HEK293 (cell line): Measurements from ENCODE around the gene ADK.

Experiments
- CTCF ChIA-PET: fragments of 350-600 bp; formaldehyde crosslinking; extraction: SDS; loops from one replicate; lab custom pipeline; 2021; ENCODE audit warnings: antibody characterized with exemption; lab: Yijun Ruan, JAX
- POLR2A ChIA-PET: fragments of 300-600 bp; formaldehyde crosslinking; extraction: SDS; loops from one replicate; lab custom pipeline; 2020; ENCODE audit warnings: antibody characterized with exemption, inconsistent platforms; lab: Yijun Ruan, JAX
- H3K27ac ChIP-seq: fragments of 200-500 bp; sonication (Bioruptor generic); 2 replicates; pipeline ENCODE4 v1.5.1; 2014; ENCODE audit warnings: low read depth, low read length, control low read depth, inconsistent platforms; ENCODE audit errors: extremely low read depth
- H3K36me3 ChIP-seq, 2 experiments: fragments of 200-500 bp in 1 of 2; sonication (Bioruptor generic) in 1 of 2; 1 replicate in 1 of 2; 2 replicates in 1 of 2; pipeline ENCODE4 v1.5.1; 2014 to 2017; ENCODE audit warnings: inconsistent platforms in 2 of 2, low read length in 2 of 2; ENCODE audit not compliant: control insufficient read depth in 2 of 2, insufficient read depth in 1 of 2
- H3K4me1 ChIP-seq: fragments of 200-500 bp; sonication (Bioruptor generic); 2 replicates; pipeline ENCODE4 v1.5.1; 2014; ENCODE audit warnings: mild to moderate bottlenecking, low read length, inconsistent platforms; ENCODE audit not compliant: control insufficient read depth, insufficient read depth
- H3K4me3 ChIP-seq: 2 replicates; pipeline ENCODE4 v1.5.1; 2011; ENCODE audit warnings: low read depth, mild to moderate bottlenecking, control low read depth, low read length, moderate library complexity
- H3K9me3 ChIP-seq: fragments of 200-500 bp; sonication (Bioruptor generic); 2 replicates; pipeline ENCODE4 v1.5.1; 2014; ENCODE audit warnings: low read depth, low read length, inconsistent platforms; ENCODE audit not compliant: control insufficient read depth, insufficient read depth
- GFI1B ChIP-seq: fragments of 450-650 bp; formaldehyde crosslinking; IDR thresholded peaks from 2 replicates; pipeline ENCODE4 v1.5.1; 2016; ENCODE audit warnings: missing biosample characterization, missing genetic modification characterization
- GLI2 ChIP-seq: fragments of 450-650 bp; formaldehyde crosslinking; IDR thresholded peaks from 2 replicates; pipeline ENCODE4; 2017; ENCODE audit warnings: missing biosample characterization, missing genetic modification characterization, low read depth, borderline replicate concordance
- HOXC10 ChIP-seq: sonication (generic); formaldehyde crosslinking; IDR thresholded peaks from 2 replicates; pipeline ENCODE4 v1.8.1; 2023; ENCODE audit warnings: mild to moderate bottlenecking, missing genetic modification reagents
- SP2 ChIP-seq: fragments of 450-650 bp; formaldehyde crosslinking; IDR thresholded peaks from 2 replicates; pipeline ENCODE4 v1.5.1; 2016; ENCODE audit warnings: missing biosample characterization, missing genetic modification characterization
- TRIM28 ChIP-seq: IDR thresholded peaks from 2 replicates; pipeline ENCODE4 v1.6.1; 2011; ENCODE audit warnings: low read length, control low read depth, borderline replicate concordance
- ZBTB17 ChIP-seq: fragments of 450-650 bp; formaldehyde crosslinking; IDR thresholded peaks from 2 replicates; pipeline ENCODE4 v1.5.1; 2016; ENCODE audit warnings: missing biosample characterization, missing genetic modification characterization
- ZFP3 ChIP-seq: fragments of 450-650 bp; formaldehyde crosslinking; IDR thresholded peaks from 2 replicates; pipeline ENCODE4 v1.5.1; 2016; ENCODE audit warnings: low read depth, missing biosample characterization, missing genetic modification characterization
- ZFP41 ChIP-seq: fragments of 450-650 bp; formaldehyde crosslinking; IDR thresholded peaks from 2 replicates; pipeline ENCODE4 v1.5.1; 2016; ENCODE audit warnings: missing biosample characterization, missing genetic modification characterization, borderline replicate concordance
- ZNF155 ChIP-seq: fragments of 450-650 bp; formaldehyde crosslinking; IDR thresholded peaks from 2 replicates; pipeline ENCODE4 v1.5.1; 2016; ENCODE audit warnings: missing biosample characterization, missing genetic modification characterization
- ZNF214 ChIP-seq: fragments of 450-650 bp; formaldehyde crosslinking; IDR thresholded peaks from 2 replicates; pipeline ENCODE4 v1.5.1; 2017; ENCODE audit warnings: missing biosample characterization, mild to moderate bottlenecking, missing genetic modification characterization, borderline replicate concordance
- ZNF223 ChIP-seq: fragments of 450-650 bp; formaldehyde crosslinking; IDR thresholded peaks from 2 replicates; pipeline ENCODE4 v1.5.1; 2016; ENCODE audit warnings: missing biosample characterization, missing genetic modification characterization
- ZNF248 ChIP-seq: fragments of 450-650 bp; formaldehyde crosslinking; IDR thresholded peaks from 2 replicates; pipeline ENCODE4 v1.5.1; 2017; ENCODE audit warnings: missing biosample characterization, missing genetic modification characterization
- ZNF266 ChIP-seq: fragments of 450-650 bp; formaldehyde crosslinking; IDR thresholded peaks from 2 replicates; pipeline ENCODE4 v1.5.1; 2016; ENCODE audit warnings: missing biosample characterization, missing genetic modification characterization, low read depth
- ZNF501 ChIP-seq: fragments of 450-650 bp; formaldehyde crosslinking; IDR thresholded peaks from 2 replicates; pipeline ENCODE4 v1.5.1; 2016; ENCODE audit warnings: missing biosample characterization, missing genetic modification characterization
- ZNF621 ChIP-seq: fragments of 450-650 bp; formaldehyde crosslinking; IDR thresholded peaks from 2 replicates; pipeline ENCODE4 v1.5.1; 2017; ENCODE audit warnings: missing biosample characterization, missing genetic modification characterization
- ZNF664 ChIP-seq: fragments of 450-650 bp; formaldehyde crosslinking; IDR thresholded peaks from 2 replicates; pipeline ENCODE4 v1.5.1; 2016; ENCODE audit warnings: missing biosample characterization, missing genetic modification characterization
- ZNF677 ChIP-seq: fragments of 450-650 bp; IDR thresholded peaks from 2 replicates; pipeline ENCODE4 v1.5.0; 2018; ENCODE audit warnings: missing biosample characterization, mild to moderate bottlenecking, missing genetic modification characterization, moderate library complexity
- ZNF843 ChIP-seq: fragments of 450-650 bp; formaldehyde crosslinking; IDR thresholded peaks from 2 replicates; pipeline ENCODE4 v1.5.1; 2016; ENCODE audit warnings: missing biosample characterization, missing genetic modification characterization
- ZSCAN23 ChIP-seq: fragments of 450-650 bp; formaldehyde crosslinking; IDR thresholded peaks from 2 replicates; pipeline ENCODE4 v1.5.1; 2016; ENCODE audit warnings: missing biosample characterization, missing genetic modification characterization
- TF ChIP-seq, protein P1 (sequence below): fragments of 450-650 bp; formaldehyde crosslinking; IDR thresholded peaks from 2 replicates; pipeline ENCODE4 v1.5.1; 2016; ENCODE audit warnings: missing biosample characterization, missing genetic modification characterization
- TF ChIP-seq, protein P2 (sequence below): fragments of 450-650 bp; formaldehyde crosslinking; IDR thresholded peaks from 2 replicates; pipeline ENCODE4 v1.5.1; 2016; ENCODE audit warnings: missing biosample characterization, missing genetic modification characterization
- TF ChIP-seq, protein P3 (sequence below): fragments of 450-650 bp; formaldehyde crosslinking; IDR thresholded peaks from 2 replicates; pipeline ENCODE4 v1.5.1; 2017; ENCODE audit warnings: missing biosample characterization, missing genetic modification characterization
- TF ChIP-seq, protein P4 (sequence below): fragments of 450-650 bp; formaldehyde crosslinking; IDR thresholded peaks from 2 replicates; pipeline ENCODE4 v1.5.1; 2016; ENCODE audit warnings: missing biosample characterization, missing genetic modification characterization
- TF ChIP-seq, protein P5 (sequence below): fragments of 450-650 bp; formaldehyde crosslinking; IDR thresholded peaks from 2 replicates; pipeline ENCODE4 v1.5.1; 2017; ENCODE audit warnings: missing biosample characterization, missing genetic modification characterization
- TF ChIP-seq, protein P6 (sequence below): fragments of 450-650 bp; formaldehyde crosslinking; IDR thresholded peaks from 2 replicates; pipeline ENCODE4 v1.5.1; 2016; ENCODE audit warnings: missing biosample characterization, missing genetic modification characterization
- TF ChIP-seq, protein P7 (sequence below): fragments of 450-650 bp; formaldehyde crosslinking; IDR thresholded peaks from 2 replicates; pipeline ENCODE4 v1.5.1; 2017; ENCODE audit warnings: missing biosample characterization, mild to moderate bottlenecking, missing genetic modification characterization, moderate library complexity

Gene ADK

DNA sequence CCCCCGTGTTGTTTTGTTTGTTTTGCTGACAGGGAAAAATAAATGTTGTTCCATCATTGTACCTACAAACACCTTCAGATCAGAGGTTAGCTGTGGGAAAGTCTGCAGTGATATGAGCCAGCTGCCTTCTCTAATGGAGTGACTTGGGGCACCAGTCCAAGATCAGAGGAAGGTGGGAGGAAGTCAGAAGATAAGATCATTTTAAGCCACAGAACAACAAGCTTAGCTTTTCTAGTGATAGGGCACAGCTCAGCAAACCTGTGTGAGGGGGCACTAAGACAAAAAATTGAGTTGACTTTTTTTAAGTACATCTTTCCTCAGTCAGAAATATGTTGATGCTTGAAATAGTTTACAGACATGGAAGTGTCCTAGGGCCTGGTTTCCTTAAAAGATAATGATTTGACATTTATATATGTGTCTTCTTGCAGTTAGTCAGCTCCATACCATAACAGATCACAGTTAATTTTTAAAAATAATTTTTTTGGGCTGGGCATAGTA lies 435.1 kb downstream of the ADK start (continued):
- TF ChIP-seq, protein P1, sequence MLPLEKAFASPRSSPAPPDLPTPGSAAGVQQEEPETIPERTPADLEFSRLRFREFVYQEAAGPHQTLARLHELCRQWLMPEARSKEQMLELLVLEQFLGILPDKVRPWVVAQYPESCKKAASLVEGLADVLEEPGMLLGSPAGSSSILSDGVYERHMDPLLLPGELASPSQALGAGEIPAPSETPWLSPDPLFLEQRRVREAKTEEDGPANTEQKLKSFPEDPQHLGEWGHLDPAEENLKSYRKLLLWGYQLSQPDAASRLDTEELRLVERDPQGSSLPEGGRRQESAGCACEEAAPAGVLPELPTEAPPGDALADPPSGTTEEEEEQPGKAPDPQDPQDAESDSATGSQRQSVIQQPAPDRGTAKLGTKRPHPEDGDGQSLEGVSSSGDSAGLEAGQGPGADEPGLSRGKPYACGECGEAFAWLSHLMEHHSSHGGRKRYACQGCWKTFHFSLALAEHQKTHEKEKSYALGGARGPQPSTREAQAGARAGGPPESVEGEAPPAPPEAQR (tag by site-specific recombination): no peak

DNA sequence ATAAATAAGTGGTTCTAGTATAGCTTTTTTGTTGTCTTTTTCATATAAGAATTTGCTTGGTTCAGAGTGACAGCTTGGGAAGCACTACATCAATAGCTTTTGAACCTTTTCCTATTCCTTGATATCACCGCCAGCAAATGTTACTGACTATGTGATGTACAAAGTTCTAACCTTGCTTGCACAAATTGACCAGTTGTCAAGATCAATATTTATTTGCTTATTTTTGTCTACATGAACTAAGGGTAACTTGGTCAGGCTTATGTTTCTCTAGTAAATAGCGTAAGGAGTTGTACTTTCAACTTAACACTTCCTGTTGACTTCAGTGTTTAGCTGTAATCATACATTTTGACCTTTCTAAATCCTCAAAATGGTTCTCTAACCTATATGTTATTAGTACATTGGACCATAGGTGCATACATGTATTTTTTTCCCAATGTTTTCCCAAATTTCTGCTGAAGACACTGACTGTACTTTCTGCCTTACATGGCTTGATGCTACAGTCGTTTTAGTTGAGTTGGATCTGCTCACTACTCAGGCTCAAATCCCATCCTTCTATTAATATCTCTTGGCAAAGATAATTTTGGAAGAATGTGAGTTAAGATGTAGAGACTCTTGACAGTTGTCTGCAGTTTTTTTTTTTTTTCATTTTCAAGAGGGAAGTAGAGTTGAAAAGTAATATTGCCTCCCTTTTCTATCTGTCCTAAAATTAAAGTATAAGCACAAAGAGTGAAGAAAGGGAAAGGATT lies 436.3 kb downstream of the ADK start:
- no peak overlapping the region for H3K27ac ChIP-seq
- CTCF ChIA-PET: no interaction called here

DNA sequence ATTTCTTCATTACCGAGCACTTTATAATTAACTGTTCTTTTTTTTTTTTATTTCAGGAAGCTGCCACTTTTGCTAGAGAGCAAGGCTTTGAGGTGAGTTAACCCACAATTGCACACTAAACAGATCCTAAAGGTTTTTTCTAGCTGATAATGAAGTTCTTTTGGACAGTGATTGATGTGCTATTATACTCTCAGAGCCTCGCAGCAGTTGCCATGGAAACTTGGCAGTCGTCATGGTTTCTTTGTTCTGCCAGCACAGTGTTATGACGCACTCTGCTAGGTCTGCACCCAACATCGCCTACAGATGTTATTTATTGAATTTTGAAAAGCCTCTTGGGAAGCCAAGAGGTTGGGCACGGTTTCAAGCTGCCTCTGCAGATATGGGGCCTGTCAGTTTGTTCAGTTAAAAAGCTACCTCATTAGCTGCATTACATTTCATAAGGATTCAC lies 438.2 kb downstream of the ADK start:
- H3K36me3 ChIP-seq: no peaks in the 10 kb centered on the region
- no peak overlapping the region for H3K27ac ChIP-seq
- peaks cover 25% of the 10 kb centered on the region for H3K4me1 ChIP-seq
- ChIA-PET POLR2A (no interaction called here), CTCF (no interaction called here)
- H3K9me3 ChIP-seq: no peaks in the 10 kb centered on the region
- H3K4me3 ChIP-seq: no peak overlapping the region
- TF ChIP-seq ZNF621 (tag by site-specific recombination) (no peak), ZFP41 (tag by site-specific recombination) (no peak), ZNF266 (tag by site-specific recombination) (no peak), ZNF223 (tag by site-specific recombination) (no peak), SP2 (tag by site-specific recombination) (peak; percentile 28), ZFP3 (no peak), ZNF843 (tag by site-specific recombination) (peak; percentile 82), ZNF214 (tag by site-specific recombination) (no peak)
- TF ChIP-seq, protein P2, sequence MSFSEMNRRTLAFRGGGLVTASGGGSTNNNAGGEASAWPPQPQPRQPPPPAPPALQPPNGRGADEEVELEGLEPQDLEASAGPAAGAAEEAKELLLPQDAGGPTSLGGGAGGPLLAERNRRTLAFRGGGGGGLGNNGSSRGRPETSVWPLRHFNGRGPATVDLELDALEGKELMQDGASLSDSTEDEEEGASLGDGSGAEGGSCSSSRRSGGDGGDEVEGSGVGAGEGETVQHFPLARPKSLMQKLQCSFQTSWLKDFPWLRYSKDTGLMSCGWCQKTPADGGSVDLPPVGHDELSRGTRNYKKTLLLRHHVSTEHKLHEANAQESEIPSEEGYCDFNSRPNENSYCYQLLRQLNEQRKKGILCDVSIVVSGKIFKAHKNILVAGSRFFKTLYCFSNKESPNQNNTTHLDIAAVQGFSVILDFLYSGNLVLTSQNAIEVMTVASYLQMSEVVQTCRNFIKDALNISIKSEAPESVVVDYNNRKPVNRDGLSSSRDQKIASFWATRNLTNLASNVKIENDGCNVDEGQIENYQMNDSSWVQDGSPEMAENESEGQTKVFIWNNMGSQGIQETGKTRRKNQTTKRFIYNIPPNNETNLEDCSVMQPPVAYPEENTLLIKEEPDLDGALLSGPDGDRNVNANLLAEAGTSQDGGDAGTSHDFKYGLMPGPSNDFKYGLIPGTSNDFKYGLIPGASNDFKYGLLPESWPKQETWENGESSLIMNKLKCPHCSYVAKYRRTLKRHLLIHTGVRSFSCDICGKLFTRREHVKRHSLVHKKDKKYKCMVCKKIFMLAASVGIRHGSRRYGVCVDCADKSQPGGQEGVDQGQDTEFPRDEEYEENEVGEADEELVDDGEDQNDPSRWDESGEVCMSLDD (tag by site-specific recombination): no peak
- TF ChIP-seq, protein P3, sequence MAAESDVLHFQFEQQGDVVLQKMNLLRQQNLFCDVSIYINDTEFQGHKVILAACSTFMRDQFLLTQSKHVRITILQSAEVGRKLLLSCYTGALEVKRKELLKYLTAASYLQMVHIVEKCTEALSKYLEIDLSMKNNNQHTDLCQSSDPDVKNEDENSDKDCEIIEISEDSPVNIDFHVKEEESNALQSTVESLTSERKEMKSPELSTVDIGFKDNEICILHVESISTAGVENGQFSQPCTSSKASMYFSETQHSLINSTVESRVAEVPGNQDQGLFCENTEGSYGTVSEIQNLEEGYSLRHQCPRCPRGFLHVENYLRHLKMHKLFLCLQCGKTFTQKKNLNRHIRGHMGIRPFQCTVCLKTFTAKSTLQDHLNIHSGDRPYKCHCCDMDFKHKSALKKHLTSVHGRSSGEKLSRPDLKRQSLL: no peak

More for the DNA sequence above, 436.3 kb downstream of the ADK start:
- POLR2A ChIA-PET: no interaction called here
- H3K4me1 ChIP-seq: peaks cover 25% of the 10 kb centered on the region
- H3K4me3 ChIP-seq: no peak overlapping the region
- TF ChIP-seq, protein P4, sequence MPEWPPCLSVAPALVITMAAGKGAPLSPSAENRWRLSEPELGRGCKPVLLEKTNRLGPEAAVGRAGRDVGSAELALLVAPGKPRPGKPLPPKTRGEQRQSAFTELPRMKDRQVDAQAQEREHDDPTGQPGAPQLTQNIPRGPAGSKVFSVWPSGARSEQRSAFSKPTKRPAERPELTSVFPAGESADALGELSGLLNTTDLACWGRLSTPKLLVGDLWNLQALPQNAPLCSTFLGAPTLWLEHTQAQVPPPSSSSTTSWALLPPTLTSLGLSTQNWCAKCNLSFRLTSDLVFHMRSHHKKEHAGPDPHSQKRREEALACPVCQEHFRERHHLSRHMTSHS (tag by site-specific recombination): no peak
- TF ChIP-seq ZNF248: no peak
- TF ChIP-seq TRIM28: no peak
- TF ChIP-seq GFI1B: no peak
- no peak for TF ChIP-seq ZNF155 (tag by site-specific recombination)
- no peak for TF ChIP-seq ZSCAN23 (tag by site-specific recombination)
- no peak for TF ChIP-seq ZNF677 (tag by site-specific recombination)
- no peak for TF ChIP-seq HOXC10 (CRISPR knock-in tag)
- TF ChIP-seq, protein P5, sequence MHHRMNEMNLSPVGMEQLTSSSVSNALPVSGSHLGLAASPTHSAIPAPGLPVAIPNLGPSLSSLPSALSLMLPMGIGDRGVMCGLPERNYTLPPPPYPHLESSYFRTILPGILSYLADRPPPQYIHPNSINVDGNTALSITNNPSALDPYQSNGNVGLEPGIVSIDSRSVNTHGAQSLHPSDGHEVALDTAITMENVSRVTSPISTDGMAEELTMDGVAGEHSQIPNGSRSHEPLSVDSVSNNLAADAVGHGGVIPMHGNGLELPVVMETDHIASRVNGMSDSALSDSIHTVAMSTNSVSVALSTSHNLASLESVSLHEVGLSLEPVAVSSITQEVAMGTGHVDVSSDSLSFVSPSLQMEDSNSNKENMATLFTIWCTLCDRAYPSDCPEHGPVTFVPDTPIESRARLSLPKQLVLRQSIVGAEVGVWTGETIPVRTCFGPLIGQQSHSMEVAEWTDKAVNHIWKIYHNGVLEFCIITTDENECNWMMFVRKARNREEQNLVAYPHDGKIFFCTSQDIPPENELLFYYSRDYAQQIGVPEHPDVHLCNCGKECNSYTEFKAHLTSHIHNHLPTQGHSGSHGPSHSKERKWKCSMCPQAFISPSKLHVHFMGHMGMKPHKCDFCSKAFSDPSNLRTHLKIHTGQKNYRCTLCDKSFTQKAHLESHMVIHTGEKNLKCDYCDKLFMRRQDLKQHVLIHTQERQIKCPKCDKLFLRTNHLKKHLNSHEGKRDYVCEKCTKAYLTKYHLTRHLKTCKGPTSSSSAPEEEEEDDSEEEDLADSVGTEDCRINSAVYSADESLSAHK (tag by site-specific recombination): no peak
- TF ChIP-seq, protein P6, sequence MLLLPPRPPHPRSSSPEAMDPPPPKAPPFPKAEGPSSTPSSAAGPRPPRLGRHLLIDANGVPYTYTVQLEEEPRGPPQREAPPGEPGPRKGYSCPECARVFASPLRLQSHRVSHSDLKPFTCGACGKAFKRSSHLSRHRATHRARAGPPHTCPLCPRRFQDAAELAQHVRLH (tag by site-specific recombination): no peak
- no peak for TF ChIP-seq ZNF501 (tag by site-specific recombination)
- TF ChIP-seq ZNF223 (tag by site-specific recombination): no peak
- TF ChIP-seq ZBTB17: no peak
- no peak for TF ChIP-seq GLI2 (tag by site-specific recombination)
- TF ChIP-seq, protein P7, sequence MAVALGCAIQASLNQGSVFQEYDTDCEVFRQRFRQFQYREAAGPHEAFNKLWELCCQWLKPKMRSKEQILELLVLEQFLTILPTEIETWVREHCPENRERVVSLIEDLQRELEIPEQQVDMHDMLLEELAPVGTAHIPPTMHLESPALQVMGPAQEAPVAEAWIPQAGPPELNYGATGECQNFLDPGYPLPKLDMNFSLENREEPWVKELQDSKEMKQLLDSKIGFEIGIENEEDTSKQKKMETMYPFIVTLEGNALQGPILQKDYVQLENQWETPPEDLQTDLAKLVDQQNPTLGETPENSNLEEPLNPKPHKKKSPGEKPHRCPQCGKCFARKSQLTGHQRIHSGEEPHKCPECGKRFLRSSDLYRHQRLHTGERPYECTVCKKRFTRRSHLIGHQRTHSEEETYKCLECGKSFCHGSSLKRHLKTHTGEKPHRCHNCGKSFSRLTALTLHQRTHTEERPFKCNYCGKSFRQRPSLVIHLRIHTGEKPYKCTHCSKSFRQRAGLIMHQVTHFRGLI (tag by site-specific recombination): no peak
- no peak for TF ChIP-seq ZNF664 (tag by site-specific recombination)
- TF ChIP-seq, all 188 proteins: peak for 0
- Histone ChIP-seq H3K9me3 (no peaks in the 10 kb centered on the region), H3K36me3 (no peaks in the 10 kb centered on the region)
